HEK293T (cell line): ENCODE data around the gene PPP1R12C.

Source experiments
- BHLHE40 ChIP-seq: fragments of 450-650 bp; IDR thresholded peaks from 2 replicates; pipeline ENCODE4 v1.6.1; 2016; ENCODE audit warnings: mild to moderate bottlenecking, moderate library complexity, borderline replicate concordance
- CTBP1 ChIP-seq: fragments of 450-650 bp; IDR thresholded peaks from 2 replicates; pipeline ENCODE4 v1.6.1; 2016; ENCODE audit warnings: borderline replicate concordance
- FOXA1 ChIP-seq: fragments of 450-650 bp; IDR thresholded peaks from 2 replicates; pipeline ENCODE4 v1.6.1; 2016; ENCODE audit warnings: mild to moderate bottlenecking
- FOXK2 ChIP-seq: fragments of 450-650 bp; IDR thresholded peaks from 2 replicates; pipeline ENCODE4 v1.6.1; 2016; ENCODE audit warnings: mild to moderate bottlenecking
- FOXM1 ChIP-seq: fragments of 450-650 bp; IDR thresholded peaks from 2 replicates; pipeline ENCODE4 v1.6.1; 2017; ENCODE audit warnings: mild to moderate bottlenecking, borderline replicate concordance
- LEF1 ChIP-seq: fragments of 450-650 bp; IDR thresholded peaks from 2 replicates; pipeline ENCODE4 v1.6.1; 2017; ENCODE audit warnings: mild to moderate bottlenecking, borderline replicate concordance
- NFRKB ChIP-seq: fragments of 450-650 bp; IDR thresholded peaks from 2 replicates; pipeline ENCODE4 v1.6.1; 2016; ENCODE audit warnings: mild to moderate bottlenecking, moderate library complexity
- SP1 ChIP-seq: fragments of 450-650 bp; IDR thresholded peaks from 2 replicates; pipeline ENCODE4 v1.6.1; 2017

DNA sequence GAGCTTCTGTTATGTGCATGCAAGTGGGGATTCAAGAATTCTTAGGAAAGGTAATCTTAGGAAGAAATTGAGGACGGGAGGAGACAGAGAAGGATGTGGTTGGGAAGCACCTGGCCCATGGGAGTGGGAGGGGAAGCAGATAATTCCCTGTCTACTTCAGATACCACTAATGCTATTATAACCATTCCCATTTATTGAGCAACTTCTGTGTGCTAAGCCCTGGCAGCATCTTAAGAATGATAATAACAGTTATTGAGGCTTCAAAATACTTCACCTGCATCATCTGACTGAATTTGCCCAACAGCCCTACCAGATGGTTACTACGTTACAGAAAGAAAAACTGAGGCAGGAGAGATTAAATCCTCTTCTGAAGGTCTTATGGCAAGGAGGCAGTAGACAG is 40.3 kb downstream of the PPP1R12C start:
- TF ChIP-seq SP1 (no peak), BHLHE40 (no peak), FOXA1 (no peak), NFRKB (no peak), FOXM1 (no peak), CTBP1 (no peak), FOXK2 (no peak), LEF1 (no peak)
